HPDE6-E6E7 (cell line): ENCODE results near the gene MYCBP.

Source experiments
- DNase-seq: peaks from one replicate; pipeline ENCODE4 v3.0.0; 2011; ENCODE audit warnings: missing footprints; ENCODE audit errors: extremely low spot score

MYCBP gene

DNA sequence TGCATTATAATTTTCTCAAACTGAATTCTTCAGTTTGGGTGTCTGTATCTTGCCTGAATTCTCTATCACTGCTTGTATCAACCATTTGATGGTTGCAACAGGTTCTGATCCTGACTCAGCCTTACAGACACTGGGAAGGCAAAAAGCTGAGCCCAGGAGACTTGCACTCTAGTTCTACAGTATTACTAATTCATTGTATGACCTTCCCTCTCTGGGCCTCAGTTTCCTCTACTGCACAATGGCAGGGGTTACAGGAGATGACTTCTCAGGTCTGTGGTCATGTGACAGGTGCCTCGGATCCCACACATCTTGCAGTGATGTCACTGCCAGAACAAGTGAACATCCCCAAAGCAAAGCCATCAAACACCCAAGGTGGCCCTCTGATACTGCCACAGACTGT, 52.3 kb downstream of the MYCBP start:
- no peak for DNase-seq

DNA sequence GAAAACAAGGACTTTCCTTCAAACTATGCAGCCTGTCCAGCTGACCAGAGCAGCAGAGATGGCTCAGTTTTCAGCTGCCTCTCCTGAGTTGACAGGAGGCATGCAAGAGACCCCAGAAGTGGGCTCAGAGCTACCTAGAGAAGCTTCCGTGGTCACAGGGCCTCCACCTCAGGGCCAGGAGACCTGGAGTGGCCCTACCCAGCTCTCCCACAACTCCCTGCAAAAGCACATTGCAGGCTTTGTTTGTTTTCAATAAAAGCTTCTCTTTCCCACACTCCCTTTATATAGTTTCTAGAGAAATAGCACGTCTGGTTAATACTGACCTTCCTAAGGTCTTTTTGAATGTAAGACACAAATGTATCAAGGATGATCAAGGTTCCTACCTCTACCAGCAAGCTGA, 53.6 kb downstream of the MYCBP start:
- no peak for DNase-seq

DNA sequence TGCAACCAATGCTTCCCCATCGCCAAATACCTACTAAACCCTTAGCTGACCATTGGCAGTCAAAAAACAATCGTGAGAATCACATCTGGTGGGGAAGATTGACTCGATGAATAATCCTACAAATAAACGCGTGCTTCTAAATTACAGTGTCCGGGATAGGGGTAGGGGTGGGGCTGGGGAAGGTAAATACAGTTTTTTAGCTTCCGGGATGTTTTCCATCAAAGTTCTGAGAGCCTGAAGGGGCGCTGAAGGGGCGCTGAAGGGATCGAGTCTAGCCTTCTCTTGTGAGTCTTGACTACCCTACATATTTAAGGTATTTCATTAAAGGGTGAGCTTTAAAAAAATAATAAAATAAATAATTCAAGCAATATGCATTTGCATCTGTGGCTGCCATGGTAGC, 54.1 kb downstream of the MYCBP start:
- no peak for DNase-seq

DNA sequence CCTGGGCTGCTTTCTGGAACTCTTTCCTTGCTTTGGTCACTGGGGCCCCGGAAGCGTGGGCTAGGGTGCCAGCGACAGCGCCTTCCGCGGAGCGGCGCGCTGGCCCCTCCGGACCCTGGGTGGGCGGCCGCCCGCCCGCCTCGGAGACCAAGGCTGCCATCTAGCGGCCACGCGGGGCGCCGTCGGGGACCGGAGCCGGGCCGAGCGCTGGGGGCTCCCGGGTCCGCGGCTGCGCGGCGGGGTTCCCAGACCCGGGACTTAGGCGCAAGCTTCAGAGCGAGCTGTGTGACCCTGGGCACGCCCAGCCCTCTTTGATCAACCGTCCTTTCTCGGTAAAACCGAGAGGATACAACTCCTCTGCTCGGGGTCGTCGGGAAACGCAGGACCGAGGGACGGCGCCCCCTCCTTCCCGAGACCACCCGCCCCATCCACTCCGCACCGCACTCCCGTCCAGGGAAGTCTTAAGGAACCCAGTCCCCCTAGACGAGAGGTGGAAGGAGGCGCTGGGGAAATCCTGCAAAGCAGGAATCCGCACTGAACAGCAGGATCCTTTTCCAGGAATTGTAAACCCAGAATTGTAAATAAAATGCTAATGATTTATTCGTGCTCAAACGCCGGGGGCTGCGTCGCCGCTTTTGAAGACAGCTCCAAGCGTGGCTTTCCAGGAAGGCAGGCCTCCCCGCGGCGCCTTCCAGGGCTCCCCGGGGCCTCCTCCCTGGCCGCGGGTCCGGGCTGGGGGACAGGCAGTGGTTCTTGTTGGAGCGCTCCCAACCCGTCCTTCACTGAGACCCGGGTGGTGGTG, 54.8 kb downstream of the MYCBP start:
- DNase-seq = peak; percentile 20

DNA sequence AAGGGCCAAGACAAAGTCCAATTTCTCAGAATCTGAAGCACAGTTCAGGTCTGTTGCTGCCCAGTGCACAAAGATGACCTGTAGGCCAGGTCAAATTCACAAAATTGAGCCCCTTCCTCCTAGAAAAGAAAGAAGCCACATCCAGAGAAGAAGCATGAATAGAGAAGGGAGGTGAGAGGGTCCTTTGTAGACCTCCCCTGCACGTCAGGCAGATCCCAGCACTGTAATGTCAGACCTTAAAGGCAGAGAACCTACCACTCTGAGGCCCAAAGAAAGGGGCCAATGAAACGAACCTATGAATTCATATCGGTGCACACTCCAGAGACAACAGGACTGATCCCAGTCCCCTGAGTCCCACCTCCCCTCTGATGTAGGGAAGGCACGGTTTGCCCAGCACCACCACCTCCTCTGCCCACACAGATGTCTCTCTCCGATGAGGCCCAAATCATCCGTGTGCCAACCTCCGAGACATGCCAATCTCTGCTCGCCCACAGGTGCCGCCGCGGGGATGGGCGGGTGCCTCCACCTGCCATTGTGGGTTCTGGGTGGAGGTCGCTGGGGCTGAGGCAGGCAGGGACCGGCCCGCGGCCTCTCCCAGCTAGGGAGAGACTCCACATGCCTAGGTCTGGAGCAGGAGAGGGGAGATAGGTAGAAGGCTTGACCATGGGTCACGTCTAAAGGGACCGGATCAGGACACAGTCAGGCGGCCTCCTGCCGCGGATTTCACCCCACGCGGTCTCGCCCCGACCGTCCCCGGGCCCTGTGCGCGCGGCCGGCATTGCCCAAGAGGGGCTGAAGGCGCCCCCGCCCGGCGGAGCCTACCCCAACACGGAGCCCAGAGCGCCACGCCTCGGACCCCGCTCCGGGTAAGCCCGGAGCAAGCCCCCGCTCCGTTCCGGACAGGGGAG, 55.6 kb downstream of the MYCBP start:
- no peak for DNase-seq

DNA sequence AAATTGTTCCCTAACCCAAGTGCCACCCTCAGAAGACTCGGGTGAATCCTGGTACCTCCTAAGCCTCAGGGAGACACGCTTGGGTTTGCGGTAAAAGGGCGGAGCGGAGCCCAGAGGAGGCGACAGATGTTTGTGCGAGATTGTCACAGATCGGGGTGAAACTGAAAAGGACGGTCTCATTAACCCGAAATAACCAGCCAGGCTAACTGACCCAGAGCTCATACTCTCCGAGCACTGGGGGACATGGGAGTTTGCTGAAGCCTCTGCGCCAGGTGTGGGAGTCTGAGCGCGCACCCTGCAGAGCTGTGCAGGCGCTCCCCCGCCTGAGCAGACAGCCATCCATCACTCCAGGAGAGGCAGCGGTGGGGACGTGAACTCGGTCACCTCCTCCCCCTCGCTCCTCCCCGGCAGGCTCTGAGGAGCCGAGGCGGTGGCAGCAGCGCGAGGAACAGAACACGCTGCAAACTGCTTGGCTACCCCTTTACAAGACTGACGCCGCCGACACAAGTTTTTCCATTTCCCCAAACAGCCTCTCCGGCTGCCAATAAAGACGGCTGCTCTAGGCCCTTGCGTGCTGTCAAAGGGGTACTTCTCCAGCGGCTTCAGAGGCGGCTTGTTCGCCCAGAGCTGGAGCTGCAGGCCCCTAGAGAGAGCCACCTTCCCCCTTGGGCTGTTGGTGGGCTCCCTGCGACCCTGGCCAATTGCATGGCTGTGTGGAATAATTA, 57.1 kb downstream of the MYCBP start:
- DNase-seq = no peak

DNA sequence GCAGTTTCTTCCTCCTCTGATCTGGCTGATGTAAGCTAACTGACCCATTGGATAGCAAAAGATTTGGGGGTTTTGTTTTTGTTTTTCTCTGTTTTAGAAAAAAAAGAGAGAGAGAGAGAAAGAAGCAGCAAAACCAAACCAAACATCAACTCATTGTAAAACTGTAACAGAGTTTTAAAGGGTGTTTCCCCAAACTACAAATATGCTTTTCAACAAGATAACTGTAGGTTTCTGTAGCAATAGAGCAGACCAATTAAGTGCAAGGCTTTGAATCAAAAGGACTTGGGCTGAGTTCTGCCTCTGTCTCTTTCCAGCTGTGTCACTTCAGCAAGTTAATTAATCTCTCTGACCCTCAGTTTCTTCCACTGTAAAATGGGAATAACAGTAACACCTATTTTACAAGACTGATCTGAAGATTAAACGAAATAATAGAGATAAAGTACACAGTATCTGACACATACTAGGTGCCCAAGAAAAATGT, 58.1 kb downstream of the MYCBP start:
- DNase-seq = no peak

DNA sequence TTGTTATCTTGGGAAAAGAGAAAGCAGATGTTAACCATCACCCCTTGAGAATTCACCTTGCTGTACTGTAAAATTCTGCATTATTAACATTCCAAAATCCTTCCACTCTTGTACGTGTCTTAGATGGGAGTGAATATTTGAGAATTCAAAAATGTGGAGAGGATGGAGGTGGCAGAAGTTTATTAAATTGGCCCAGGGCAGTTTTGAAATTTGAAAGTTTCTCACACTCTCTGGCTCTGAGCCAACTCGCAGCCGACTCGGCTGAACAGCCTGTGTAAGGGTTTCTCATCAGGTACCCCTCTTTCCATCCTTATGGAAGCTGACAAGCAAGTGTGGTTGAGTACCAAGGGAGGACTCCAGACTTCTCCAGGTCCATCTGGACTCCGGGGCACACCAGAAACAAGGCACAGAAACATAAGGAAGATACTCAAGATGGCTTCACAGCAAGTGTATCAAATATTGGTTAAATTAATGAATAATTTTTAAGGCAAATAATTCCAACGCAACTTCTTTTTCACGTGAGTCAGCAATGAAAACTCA, 58.6 kb downstream of the MYCBP start:
- no peak for DNase-seq

DNA sequence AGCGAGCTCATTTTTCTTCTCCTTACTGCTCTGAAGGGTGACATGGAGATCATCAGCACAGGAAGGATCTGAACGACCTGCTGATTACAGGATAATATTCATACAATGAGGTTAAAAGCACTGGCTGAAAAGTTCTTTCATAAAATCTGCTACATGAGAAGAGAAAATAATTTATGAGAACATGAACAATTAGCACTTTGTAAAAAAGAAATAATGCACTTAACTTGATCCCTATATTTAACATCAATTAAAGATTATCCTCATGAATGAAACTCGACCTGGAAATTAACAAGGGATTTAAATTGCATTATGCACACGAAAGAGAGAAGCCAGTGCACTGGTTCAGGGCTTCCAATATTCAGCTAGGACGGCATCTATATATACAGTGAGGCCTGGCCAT, 60.2 kb downstream of the MYCBP start:
- DNase-seq = no peak
